GM19324 (cell line): Measurements from ENCODE around the gene MOCS1.

ENCODE experiments used
- ATAC-seq: cut with Tn5 transposase; IDR thresholded peaks from one replicate; pipeline ENCODE4 v1.9.1; 2021; ENCODE audit warnings: mild to moderate bottlenecking, moderate library complexity; ENCODE audit not compliant: unreplicated experiment, low FRiP score

The MOCS1 gene

DNA sequence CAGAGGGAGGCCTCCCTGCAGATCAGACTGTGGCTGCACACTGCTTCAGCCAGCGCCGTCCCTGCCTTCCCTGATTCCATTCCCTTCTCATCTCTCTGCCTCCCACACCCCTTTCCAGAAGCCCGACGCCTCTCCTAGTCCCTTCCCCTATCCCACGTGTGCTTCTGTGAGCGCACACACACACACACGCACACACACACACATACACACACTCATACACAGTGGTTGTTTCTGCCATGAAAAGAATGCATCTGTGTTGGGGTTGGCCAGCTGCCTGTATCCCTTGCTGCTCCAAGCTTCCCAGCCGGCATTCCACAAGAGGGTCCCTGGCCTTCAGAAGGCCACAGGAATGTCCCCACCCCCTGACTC, 51.7 kb downstream of the MOCS1 start:
- no peak for ATAC-seq

DNA sequence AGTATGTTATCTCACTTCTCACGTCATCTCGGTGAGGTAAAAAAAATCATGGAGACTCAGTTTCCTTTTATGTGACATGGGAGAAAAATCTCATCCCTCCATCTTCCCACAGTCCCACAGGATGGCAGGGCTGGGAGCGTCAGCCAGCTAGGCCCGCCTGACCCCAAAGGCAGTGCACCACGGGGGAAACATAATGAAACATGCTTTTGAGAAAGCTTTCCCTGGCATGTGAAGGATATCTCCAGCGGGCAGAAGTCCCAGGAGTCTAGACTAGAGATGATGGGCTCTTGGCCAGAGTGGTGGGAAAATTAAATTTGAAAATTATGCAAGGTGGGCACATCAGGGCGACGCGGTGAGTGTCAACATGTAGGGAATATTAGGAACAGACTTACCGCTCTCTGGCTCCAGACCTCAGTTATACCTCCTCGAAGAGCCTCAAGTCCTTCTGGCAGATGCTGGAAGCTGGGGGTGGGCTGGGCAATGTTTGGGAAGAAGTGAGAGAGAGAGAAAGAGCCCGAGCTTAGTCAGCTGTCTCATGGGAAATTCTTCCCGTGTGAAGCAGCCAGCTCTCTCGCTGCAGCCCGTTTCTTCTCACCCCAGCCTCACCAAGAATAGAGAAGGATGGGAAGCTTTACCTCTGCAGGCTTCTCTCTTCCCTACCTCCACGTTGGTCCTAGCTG, 52.3 kb downstream of the MOCS1 start:
- no peak for ATAC-seq

DNA sequence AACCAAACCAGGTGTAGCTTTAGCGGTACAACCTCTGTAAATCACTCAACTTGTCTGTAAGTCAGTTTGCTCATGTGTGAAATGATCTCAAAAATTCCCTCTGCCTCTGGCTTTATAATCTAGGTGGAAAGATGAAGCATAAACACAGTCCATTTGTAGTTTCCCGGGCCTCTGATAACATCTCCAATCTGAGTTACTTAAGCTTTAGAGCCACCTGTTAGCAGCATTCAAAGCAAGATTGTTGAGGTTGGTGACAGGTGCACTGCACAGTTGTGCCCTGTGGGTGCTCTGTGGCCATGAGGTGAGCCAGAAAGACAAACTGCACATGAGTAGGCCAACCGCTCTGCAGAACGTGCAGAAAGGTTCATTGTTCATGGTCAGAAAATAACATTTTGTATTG, 53.7 kb downstream of the MOCS1 start:
- ATAC-seq: no peak

DNA sequence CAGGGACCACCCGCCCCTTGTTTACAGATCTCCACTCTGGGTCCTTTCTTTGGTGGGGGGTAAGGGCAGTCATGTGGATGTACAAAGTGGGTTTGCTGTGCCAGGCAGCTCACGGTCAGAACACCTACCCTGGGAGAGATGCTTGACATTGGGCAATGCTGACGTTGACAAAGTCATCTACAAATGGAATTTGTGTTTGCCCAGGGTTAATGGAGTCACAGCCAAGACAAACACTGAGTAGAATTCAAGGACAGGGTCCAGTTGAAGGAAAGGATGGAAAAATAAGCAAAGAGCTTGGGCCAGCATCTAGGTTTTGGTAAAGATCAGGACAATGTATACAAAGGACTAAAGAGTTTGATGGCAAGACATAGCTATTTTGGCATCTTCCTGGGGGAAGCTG, 54.7 kb downstream of the MOCS1 start:
- no peak for ATAC-seq

DNA sequence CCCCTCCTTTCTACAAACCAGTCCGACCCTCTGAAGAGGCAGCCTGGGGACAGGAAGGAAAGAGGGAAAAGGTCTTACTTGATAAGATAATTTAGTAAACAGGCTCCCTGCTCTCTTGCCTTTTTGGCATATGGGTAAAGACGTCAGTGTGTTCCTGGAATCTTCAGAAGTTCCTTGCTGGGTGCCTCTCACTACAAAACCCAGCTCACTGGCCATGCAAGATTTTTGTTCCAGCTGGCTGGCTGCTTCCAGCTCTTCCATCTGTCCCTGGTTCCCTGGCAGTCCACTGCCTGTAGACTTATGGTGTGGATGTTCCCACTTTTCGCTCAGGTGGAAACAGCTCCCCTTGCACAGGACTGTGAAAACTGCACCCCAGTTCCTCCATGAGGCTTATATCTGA, 57.4 kb downstream of the MOCS1 start:
- ATAC-seq: no peak

DNA sequence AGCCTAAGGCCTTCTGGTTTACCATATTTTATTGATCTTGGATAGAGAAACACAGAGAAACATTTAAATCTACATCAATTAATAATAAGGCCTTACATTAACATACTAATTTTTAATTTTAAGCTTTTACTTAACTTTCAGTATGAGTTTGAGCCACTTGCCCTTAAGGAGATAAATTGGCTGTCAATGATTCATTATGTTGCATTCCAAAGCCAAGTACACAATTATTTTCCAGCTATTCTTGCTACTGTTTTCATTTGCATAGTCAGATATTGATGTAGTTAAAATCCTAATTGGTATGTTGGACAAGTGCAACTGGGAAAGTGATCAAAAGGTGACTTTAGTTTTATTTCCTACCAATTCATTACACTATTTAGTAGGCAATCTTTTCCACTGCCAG, 58.2 kb downstream of the MOCS1 start:
- ATAC-seq: no peak

DNA sequence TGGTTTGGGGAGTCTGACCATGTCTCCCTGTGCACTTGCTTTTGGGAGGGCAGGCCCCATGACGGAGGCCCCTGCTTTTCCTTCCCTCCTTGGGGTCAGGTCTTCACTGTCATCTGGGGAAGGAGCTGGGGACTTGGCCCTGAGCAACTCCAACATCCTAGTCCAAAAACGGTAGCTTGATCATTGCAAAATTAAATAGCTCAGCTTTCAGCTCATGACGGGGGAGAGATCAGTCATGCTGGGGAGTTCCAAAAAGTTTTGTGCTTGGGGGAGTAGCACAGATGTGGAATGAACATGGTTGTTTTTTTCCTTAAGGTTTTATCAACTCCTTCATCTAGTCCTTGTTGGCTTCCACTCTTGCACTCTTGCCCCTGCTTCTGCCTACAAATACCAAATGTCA, 60.8 kb downstream of the MOCS1 start:
- no peak for ATAC-seq

DNA sequence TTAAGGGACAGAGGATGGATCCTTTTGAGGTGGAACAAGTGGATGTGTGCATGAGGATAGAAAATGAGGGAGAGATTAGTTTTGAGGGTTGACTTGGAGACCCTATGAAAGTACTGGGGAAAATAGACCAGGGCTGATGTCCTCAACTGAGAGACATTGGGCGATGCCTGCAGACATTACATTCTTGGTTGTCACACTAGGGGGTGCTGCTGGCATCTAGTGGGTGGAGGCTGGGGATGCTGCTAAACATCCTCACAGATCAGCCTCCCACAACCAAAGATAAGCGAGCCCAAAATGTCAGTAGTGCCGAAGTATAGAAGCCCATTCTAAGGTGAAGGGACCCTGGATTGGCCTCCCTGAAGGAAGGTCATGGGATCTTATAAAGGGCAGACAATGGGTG, 63.3 kb downstream of the MOCS1 start:
- ATAC-seq: no peak

DNA sequence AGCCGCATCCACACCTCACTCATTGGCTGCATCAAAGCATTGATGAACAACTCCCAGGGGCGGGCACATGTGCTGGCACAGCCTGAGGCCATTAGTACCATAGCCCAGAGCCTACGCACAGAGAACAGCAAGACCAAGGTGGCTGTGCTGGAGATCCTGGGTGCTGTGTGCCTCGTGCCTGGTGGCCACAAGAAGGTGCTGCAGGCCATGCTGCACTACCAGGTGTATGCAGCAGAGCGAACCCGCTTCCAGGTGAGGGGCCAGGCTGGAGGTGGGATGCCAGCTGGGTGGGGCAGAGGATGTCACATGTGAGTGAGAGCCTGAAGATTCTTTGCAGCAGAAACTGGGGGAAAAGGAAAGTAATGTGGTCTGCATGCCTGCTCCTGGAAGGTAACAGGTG, 66.7 kb downstream of the MOCS1 start:
- no peak for ATAC-seq

DNA sequence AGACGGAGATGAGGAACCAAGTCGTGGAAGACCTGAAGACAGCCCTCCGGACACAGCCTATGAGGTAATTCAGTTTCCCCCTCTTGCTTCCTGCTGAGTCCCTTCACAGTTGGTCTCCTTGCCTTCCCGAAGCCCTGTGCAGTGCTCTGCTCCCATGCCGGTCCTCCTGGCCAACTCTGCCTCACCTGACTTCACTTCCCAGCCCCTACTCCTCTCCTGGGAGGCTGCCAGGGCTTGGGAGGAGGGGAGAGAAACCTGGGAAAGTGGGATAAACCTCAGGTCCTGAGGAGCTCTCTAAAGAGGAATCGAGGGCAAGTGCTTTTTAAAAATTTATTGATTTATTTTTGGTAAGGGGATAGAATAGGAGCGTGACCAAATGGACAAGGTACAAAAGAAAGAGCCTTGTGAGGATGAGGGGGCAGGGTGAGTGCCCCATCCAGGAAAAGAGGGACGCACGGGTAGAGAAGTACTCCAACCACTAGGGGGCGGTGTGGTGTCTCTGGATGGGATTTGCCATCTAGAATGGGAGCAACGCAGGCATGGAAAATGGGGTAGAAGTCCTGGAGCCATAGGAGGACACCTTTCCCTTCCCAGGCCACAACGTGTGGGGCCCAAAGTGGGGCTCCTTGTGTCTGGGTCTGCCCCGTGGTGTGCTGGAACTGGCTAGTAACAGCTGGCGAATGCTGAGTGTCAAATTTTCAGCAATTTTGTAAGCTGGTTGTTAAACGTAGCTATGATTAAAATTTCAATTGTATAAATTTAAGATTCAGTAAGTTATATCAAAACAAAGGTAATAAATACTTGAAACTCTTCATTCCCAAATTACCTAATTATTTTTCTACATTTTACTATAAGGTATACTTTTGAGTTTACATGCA, 69.0 kb downstream of the MOCS1 start:
- ATAC-seq: no peak

DNA sequence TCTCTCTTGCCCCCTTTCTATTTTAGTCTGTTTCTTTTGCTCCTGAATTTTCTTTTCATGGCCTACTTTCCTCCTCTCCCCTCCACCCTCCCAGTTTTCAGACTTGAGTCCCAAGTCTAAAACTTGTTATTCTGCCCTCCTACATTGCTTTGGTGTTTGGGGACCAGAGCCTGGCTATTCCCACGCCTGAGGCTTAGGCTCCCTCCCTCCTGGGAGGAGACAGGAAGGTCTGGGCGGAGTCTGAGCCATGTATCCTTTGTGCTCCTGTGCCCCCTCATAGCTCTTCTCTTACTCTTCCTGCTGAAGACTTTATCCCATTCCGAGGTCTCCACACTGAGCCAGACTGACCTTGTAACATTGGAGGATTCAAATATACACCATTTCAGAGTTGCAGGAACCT, 72.6 kb downstream of the MOCS1 start:
- ATAC-seq: no peak

DNA sequence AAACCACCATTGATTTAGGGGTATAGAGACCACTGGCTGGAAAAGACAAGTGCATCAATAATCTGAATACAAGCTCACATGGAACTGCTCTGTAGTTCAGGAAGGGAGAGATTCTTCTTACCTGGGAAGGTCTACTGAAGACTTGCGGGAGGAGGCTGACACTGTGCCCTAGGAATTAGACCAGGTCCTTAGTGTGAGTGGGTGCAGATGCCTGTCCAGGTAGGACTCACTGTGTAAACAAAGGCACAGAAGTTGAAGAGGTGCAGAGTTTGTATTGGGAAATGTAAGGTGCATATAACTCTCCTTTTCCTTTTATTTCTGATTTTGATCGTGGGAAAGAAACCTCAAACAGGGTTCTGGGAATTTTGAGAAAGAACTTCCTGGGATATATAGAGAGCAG, 75.2 kb downstream of the MOCS1 start:
- ATAC-seq: no peak

DNA sequence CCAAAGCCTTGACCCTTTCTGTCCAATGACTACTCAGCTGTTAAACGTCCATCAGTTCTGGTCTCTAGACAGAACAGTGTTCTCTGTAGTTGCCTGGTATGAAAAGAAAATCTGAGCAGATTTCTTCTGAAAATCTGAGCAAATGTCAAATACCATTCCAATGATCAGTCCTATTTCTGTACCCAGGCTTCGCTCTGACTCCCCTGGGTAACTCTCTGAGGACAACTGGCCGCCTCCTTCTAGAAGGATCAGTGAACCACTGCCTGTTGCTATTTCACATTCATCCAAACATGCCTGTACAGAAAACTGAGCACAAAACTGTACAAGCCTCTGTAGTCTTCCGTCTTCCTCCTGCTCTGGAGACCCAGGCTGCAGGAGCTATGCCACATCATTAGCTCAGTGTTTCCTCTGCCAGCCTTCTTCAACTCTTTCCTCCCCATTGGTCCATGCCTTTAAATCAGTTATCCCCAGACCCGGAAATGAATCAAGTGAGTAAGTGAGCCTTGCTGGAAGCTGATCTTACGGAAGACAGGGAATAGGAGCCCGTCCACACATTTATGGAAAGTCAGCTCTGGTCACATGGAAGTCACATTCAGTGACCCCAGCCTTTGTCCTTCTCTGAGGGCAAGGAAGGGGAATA, 78.8 kb downstream of the MOCS1 start:
- no peak for ATAC-seq
